ENCODE results near the gene HBS1L. TPM values are rescaled to one million over a fixed set of nuclear protein-coding genes. Genes with fewer than 3 reads are reported as not detected.

The HBS1L gene
- total RNA-seq, 1 donor from 2014 or later, result 77.7 TPM

- Mint-ChIP-seq H3K4me1 (ENCODE audit: unreplicated experiment) (no peaks in the 10 kb centered on the region), H3K27ac (ENCODE audit: unreplicated experiment) (no peak overlapping the region), H3K9me3 (ENCODE audit: unreplicated experiment) (no peaks in the 10 kb centered on the region), H3K27me3 (ENCODE audit: unreplicated experiment) (peaks cover 52% of the 10 kb centered on the region), H3K4me3 (ENCODE audit: unreplicated experiment) (no peak overlapping the region), H3K36me3 (ENCODE audit: unreplicated experiment) (no peaks in the 10 kb centered on the region)
- no peak for TF ChIP-seq CTCF (IDR thresholded peaks at IDR 0.05)
- DNase-seq (ENCODE audit: extremely low spot score, unreplicated experiment), result no peak
Observed at GRCh38 chr6:135090819-135091218, 36.2 kb upstream of the HBS1L start.

DNA sequence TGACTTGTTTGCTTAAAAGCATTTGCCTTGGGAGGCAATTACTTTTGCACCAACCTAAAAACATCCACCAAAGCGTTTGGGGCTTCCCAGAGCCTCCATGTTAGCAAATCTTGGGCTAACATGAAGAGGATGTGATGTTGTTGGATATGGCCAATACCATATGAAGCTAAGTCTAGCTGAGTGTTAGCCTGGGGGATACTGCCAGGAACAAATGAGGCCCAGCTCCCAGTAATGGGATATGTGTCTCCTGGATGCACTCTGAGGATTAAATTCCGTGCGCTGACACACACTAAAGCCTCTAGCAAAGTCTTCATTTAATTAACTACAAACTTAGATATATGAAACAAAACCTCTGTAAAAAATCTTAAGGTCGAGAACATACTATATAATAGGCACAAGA, 35.3 kb upstream of the HBS1L start:
- Mint-ChIP-seq H3K36me3 (ENCODE audit: unreplicated experiment) (no peaks in the 10 kb centered on the region), H3K9me3 (ENCODE audit: unreplicated experiment) (no peaks in the 10 kb centered on the region), H3K27ac (ENCODE audit: unreplicated experiment) (no peak overlapping the region), H3K4me3 (ENCODE audit: unreplicated experiment) (no peak overlapping the region), H3K27me3 (ENCODE audit: unreplicated experiment) (peaks cover 51% of the 10 kb centered on the region), H3K4me1 (ENCODE audit: unreplicated experiment) (no peaks in the 10 kb centered on the region)
- TF ChIP-seq CTCF (IDR thresholded peaks at IDR 0.05), result no peak
- no peak for DNase-seq (ENCODE audit: extremely low spot score, unreplicated experiment)

DNA sequence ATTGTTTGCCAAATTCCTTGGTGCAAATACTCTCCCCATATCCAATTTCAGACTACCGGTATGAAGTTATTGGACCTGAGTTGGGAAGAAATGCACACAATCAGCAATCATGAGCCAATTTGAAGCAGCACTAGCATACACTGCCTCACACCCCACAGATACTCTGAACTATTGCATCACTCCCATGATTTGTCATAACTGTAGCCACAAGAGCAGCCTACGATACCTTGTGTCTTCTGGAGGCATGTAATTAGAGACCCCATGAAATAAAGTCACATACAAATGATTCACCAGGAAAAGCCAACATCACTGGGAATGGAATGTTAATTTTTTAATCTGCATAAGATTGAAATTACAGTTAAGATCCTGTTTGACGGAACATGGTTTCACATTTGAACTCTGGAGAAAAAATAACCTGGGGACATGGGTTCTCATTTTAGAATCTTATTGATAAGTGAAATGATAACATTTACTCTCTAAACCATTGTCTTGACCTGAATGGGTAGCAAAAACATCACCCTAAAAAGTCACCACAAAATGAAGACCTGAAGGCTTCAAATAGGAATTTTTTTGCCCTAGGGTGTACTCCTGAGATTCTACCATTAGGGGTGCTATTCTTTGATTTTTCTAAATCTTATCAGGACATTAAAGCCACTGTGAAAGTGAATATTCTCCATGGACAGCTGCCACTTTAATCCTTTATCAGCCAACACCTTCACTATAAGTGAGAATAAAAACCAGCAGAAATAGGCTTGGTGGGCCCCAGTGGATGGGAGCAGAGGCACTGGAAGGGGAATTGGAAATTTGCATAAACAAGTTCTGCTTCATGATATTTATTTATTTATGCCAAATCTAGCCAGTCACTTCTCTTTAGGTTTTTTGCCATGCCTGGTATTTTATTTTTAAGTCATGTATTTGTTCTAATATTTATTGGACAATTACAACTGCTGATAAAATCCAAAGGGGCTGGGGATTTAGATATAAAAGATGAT, 34.5 kb upstream of the HBS1L start:
- no peaks in the 10 kb centered on the region for H3K9me3 Mint-ChIP-seq (ENCODE audit: unreplicated experiment)
- H3K27me3 Mint-ChIP-seq (ENCODE audit: unreplicated experiment), result peaks cover 48% of the 10 kb centered on the region
- no peak overlapping the region for H3K27ac Mint-ChIP-seq (ENCODE audit: unreplicated experiment)
- peak; percentile 44 for TF ChIP-seq CTCF (IDR thresholded peaks at IDR 0.05)
- H3K4me1 Mint-ChIP-seq (ENCODE audit: unreplicated experiment), result no peaks in the 10 kb centered on the region
- DNase-seq (ENCODE audit: extremely low spot score, unreplicated experiment), result no peak
- no peak overlapping the region for H3K4me3 Mint-ChIP-seq (ENCODE audit: unreplicated experiment)
- H3K36me3 Mint-ChIP-seq (ENCODE audit: unreplicated experiment), result no peaks in the 10 kb centered on the region

DNA sequence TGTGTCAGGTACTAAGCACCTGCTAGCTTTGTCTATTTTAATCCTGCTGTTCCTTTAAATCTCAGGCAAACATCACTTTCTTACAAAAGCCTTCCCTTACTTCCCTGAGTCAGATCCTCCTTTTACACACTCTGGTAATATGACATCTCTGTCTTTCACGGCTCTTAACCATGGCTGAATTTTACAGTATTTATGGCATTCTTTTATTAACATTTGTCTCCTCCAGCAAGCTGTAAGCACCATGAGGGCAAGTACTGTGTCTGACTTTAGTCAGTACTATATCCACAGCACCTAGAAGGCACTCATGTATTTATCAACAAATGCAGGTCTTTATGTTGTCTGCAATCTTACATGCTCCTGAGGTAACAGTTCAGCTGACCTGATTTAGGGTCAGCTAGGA, 33.7 kb upstream of the HBS1L start:
- TF ChIP-seq CTCF (IDR thresholded peaks at IDR 0.05), result no peak
- Mint-ChIP-seq H3K36me3 (ENCODE audit: unreplicated experiment) (no peaks in the 10 kb centered on the region), H3K4me1 (ENCODE audit: unreplicated experiment) (no peaks in the 10 kb centered on the region), H3K27me3 (ENCODE audit: unreplicated experiment) (peaks cover 44% of the 10 kb centered on the region), H3K9me3 (ENCODE audit: unreplicated experiment) (peaks cover 2% of the 10 kb centered on the region), H3K27ac (ENCODE audit: unreplicated experiment) (no peak overlapping the region), H3K4me3 (ENCODE audit: unreplicated experiment) (no peak overlapping the region)
- no peak for DNase-seq (ENCODE audit: extremely low spot score, unreplicated experiment)

GRCh38 chr6:135087803-135088202, 33.2 kb upstream of the HBS1L start:
- H3K4me1 Mint-ChIP-seq (ENCODE audit: unreplicated experiment), result no peaks in the 10 kb centered on the region

More at GRCh38 chr6:135087803-135088202, 33.2 kb upstream of the HBS1L start:
- no peak for TF ChIP-seq CTCF (IDR thresholded peaks at IDR 0.05)
- Mint-ChIP-seq H3K36me3 (ENCODE audit: unreplicated experiment) (peaks cover under 1% of the 10 kb centered on the region), H3K27ac (ENCODE audit: unreplicated experiment) (no peak overlapping the region), H3K27me3 (ENCODE audit: unreplicated experiment) (peaks cover 46% of the 10 kb centered on the region), H3K4me3 (ENCODE audit: unreplicated experiment) (no peak overlapping the region), H3K9me3 (ENCODE audit: unreplicated experiment) (peaks cover 7% of the 10 kb centered on the region)
- DNase-seq (ENCODE audit: extremely low spot score, unreplicated experiment), result no peak

Measured in osteocyte (in vitro differentiated cells).